ENCODE measurements around the gene FOXN3. TPM values are rescaled to one million over a fixed set of nuclear protein-coding genes. Genes with fewer than 3 reads are reported as not detected.
A peak's percentile ranks its signal among the peaks of the same experiment; 100 is the strongest.

FOXN3 gene
- total and polyA plus RNA-seq, 2 experiments from 2014 or later, result 98.9 to 167 TPM

DNA sequence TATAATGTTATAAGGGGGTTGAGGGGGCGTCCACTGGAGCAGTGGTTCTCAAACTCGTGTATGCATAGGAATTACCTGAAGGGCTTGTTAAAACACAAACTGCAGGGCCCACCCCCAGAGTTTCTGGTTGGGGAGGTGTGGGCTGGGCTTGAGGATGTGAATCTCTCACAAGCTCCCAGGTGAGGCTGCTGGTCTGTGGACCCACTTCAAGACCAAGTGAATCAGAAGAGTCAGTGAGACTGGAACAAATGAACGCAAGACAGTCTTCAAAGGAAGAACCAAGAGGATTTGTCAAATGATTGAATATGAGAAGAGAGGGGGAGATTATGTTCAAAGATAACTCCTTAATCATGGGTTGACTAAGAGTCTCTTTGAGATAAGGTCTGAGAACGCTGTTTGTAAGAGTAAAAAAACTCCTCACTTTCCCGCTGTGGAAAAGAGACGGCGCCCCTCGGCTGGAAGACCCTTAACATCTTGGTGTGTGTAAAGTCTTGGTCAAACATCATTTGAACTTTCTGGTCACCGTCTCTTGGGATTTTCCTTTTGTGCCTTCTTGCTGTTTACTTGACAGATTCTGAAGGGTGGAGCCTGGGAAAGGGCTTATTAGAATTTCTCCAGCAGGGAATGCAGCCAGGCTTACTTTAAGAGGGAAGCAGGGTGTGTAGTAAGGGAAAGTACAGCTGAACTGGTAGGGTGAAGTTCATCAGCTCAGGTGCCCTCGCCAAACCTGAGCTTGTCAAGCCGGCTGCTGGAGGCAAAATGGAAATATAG is 5.3 kb upstream of the FOXN3 start:
- Histone ChIP-seq H2AFZ (no peak overlapping the region), H3K4me1 (ENCODE audit: insufficient read depth) (peaks cover 40% of the 10 kb centered on the region), H3K4me3 (no peak overlapping the region), H3K36me3 (ENCODE audit: insufficient read depth) (no peaks in the 10 kb centered on the region), H3K79me2 (replicated peaks; ENCODE audit: insufficient read depth) (peaks cover 93% of the 10 kb centered on the region), H3F3A (replicated peaks; ENCODE audit: low read depth) (0 out of 2 replicates have a peak, but pooled peaks cover 15% of the 10 kb centered on the region), H4K20me1 (replicated peaks; ENCODE audit: insufficient read depth) (no peaks in the 10 kb centered on the region), H3K4me2 (no peak overlapping the region), H3K9me2 (ENCODE audit: insufficient read depth) (no peaks in the 10 kb centered on the region), H3K27me3 (ENCODE audit: insufficient read depth) (no peaks in the 10 kb centered on the region), H3K27ac (ENCODE audit: low read depth) (peak overlapping the region; percentile 50; the same call in 1 of the 2 replicates)
- Mint-ChIP-seq H3K4me3 (no peak overlapping the region), H3K27me3 (ENCODE audit: insufficient read depth, low read depth, poor library complexity) (peaks cover 16% of the 10 kb centered on the region), H3K9me3 (peaks cover 3% of the 10 kb centered on the region; the same call in 1 of the 3 replicates), H3K4me1 (peaks cover 60% of the 10 kb centered on the region), H3K36me3 (ENCODE audit: low read depth) (peaks cover 26% of the 10 kb centered on the region), H3K27ac (peak overlapping the region; percentile 87)
- ATAC-seq (no peak), DNase-seq (ENCODE audit: low spot score) (no peak)
- TF ChIP-seq, protein P1, sequence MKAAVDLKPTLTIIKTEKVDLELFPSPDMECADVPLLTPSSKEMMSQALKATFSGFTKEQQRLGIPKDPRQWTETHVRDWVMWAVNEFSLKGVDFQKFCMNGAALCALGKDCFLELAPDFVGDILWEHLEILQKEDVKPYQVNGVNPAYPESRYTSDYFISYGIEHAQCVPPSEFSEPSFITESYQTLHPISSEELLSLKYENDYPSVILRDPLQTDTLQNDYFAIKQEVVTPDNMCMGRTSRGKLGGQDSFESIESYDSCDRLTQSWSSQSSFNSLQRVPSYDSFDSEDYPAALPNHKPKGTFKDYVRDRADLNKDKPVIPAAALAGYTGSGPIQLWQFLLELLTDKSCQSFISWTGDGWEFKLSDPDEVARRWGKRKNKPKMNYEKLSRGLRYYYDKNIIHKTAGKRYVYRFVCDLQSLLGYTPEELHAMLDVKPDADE (IDR thresholded peaks at IDR 0.05), result no peak
- no peak for TF ChIP-seq EZH2phosphoT487 (IDR thresholded peaks at IDR 0.05; ENCODE audit: unreplicated experiment)
- TF ChIP-seq JUNB (IDR thresholded peaks at IDR 0.05; ENCODE audit: unreplicated experiment), result no peak
- no peak for TF ChIP-seq ZNF114 (CRISPR knock-in tag; IDR thresholded peaks at IDR 0.05)
- no peak for TF ChIP-seq EZH2 (IDR thresholded peaks at IDR 0.05; ENCODE audit: low read depth, unreplicated experiment)
- TF ChIP-seq, protein P2, sequence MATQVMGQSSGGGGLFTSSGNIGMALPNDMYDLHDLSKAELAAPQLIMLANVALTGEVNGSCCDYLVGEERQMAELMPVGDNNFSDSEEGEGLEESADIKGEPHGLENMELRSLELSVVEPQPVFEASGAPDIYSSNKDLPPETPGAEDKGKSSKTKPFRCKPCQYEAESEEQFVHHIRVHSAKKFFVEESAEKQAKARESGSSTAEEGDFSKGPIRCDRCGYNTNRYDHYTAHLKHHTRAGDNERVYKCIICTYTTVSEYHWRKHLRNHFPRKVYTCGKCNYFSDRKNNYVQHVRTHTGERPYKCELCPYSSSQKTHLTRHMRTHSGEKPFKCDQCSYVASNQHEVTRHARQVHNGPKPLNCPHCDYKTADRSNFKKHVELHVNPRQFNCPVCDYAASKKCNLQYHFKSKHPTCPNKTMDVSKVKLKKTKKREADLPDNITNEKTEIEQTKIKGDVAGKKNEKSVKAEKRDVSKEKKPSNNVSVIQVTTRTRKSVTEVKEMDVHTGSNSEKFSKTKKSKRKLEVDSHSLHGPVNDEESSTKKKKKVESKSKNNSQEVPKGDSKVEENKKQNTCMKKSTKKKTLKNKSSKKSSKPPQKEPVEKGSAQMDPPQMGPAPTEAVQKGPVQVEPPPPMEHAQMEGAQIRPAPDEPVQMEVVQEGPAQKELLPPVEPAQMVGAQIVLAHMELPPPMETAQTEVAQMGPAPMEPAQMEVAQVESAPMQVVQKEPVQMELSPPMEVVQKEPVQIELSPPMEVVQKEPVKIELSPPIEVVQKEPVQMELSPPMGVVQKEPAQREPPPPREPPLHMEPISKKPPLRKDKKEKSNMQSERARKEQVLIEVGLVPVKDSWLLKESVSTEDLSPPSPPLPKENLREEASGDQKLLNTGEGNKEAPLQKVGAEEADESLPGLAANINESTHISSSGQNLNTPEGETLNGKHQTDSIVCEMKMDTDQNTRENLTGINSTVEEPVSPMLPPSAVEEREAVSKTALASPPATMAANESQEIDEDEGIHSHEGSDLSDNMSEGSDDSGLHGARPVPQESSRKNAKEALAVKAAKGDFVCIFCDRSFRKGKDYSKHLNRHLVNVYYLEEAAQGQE (IDR thresholded peaks at IDR 0.05; ENCODE audit: unreplicated experiment), result no peak
- no peak for TF ChIP-seq ZNF331 (CRISPR knock-in tag; IDR thresholded peaks at IDR 0.05; ENCODE audit: low read depth)
- TF ChIP-seq STAT1 (IDR thresholded peaks at IDR 0.05; ENCODE audit: unreplicated experiment), result no peak
- no peak for TF ChIP-seq POLR2AphosphoS5 (IDR thresholded peaks at IDR 0.05; ENCODE audit: low read depth)
- TF ChIP-seq CTCF (conservative IDR thresholded peaks at IDR 0.05; ENCODE audit: low read depth in 2 of 2), result no peak
- no peak for TF ChIP-seq CREB1 (CRISPR knock-in tag; IDR thresholded peaks at IDR 0.05; ENCODE audit: low read depth)
- no peak for TF ChIP-seq NANOG (IDR thresholded peaks at IDR 0.05; ENCODE audit: borderline replicate concordance)
- TF ChIP-seq, protein P3, sequence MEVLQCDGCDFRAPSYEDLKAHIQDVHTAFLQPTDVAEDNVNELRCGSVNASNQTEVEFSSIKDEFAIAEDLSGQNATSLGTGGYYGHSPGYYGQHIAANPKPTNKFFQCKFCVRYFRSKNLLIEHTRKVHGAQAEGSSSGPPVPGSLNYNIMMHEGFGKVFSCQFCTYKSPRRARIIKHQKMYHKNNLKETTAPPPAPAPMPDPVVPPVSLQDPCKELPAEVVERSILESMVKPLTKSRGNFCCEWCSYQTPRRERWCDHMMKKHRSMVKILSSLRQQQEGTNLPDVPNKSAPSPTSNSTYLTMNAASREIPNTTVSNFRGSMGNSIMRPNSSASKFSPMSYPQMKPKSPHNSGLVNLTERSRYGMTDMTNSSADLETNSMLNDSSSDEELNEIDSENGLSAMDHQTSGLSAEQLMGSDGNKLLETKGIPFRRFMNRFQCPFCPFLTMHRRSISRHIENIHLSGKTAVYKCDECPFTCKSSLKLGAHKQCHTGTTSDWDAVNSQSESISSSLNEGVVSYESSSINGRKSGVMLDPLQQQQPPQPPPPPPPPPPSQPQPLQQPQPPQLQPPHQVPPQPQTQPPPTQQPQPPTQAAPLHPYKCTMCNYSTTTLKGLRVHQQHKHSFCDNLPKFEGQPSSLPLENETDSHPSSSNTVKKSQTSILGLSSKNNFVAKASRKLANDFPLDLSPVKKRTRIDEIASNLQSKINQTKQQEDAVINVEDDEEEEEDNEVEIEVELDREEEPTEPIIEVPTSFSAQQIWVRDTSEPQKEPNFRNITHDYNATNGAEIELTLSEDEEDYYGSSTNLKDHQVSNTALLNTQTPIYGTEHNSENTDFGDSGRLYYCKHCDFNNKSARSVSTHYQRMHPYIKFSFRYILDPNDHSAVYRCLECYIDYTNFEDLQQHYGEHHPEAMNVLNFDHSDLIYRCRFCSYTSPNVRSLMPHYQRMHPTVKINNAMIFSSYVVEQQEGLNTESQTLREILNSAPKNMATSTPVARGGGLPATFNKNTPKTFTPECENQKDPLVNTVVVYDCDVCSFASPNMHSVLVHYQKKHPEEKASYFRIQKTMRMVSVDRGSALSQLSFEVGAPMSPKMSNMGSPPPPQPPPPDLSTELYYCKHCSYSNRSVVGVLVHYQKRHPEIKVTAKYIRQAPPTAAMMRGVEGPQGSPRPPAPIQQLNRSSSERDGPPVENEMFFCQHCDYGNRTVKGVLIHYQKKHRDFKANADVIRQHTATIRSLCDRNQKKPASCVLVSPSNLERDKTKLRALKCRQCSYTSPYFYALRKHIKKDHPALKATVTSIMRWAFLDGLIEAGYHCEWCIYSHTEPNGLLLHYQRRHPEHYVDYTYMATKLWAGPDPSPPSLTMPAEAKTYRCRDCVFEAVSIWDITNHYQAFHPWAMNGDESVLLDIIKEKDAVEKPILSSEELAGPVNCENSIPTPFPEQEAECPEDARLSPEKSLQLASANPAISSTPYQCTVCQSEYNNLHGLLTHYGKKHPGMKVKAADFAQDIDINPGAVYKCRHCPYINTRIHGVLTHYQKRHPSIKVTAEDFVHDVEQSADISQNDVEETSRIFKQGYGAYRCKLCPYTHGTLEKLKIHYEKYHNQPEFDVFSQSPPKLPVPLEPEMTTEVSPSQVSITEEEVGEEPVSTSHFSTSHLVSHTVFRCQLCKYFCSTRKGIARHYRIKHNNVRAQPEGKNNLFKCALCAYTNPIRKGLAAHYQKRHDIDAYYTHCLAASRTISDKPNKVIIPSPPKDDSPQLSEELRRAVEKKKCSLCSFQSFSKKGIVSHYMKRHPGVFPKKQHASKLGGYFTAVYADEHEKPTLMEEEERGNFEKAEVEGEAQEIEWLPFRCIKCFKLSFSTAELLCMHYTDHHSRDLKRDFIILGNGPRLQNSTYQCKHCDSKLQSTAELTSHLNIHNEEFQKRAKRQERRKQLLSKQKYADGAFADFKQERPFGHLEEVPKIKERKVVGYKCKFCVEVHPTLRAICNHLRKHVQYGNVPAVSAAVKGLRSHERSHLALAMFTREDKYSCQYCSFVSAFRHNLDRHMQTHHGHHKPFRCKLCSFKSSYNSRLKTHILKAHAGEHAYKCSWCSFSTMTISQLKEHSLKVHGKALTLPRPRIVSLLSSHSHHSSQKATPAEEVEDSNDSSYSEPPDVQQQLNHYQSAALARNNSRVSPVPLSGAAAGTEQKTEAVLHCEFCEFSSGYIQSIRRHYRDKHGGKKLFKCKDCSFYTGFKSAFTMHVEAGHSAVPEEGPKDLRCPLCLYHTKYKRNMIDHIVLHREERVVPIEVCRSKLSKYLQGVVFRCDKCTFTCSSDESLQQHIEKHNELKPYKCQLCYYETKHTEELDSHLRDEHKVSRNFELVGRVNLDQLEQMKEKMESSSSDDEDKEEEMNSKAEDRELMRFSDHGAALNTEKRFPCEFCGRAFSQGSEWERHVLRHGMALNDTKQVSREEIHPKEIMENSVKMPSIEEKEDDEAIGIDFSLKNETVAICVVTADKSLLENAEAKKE (CRISPR knock-in tag; IDR thresholded peaks at IDR 0.05), result no peak

Measured in GM23338 (cell line).